CD14-positive monocyte (primary cell): ENCODE results near the gene SLC26A11. TPM values are rescaled to one million over a fixed set of nuclear protein-coding genes. Genes with fewer than 3 reads are reported as not detected.

Experiments used
- DNase-seq, 3 donors: peaks; one replicate each; pipeline ENCODE4 v3.0.0-alpha.2; 2011 to 2022
- H2AFZ ChIP-seq: 2 replicates; pipeline ENCODE4 v1.6.0; 2012; ENCODE audit warnings: mild to moderate bottlenecking, low read depth, low read length, inconsistent platforms; ENCODE audit not compliant: insufficient read depth, poor library complexity, severe bottlenecking
- H3K27ac ChIP-seq, 2 donors: 1 replicate in 1 of 2; 2 replicates in 1 of 2; pipeline ENCODE4 v1.5.1; 2012 to 2013; ENCODE audit warnings: low read length in 2 of 2, control low read depth in 1 of 2, inconsistent platforms in 1 of 2, low read depth in 1 of 2, mild to moderate bottlenecking in 1 of 2
- H3K27me3 ChIP-seq, 2 donors: one replicate each; pipeline versions ENCODE4 v1.6.0 to v1.6.1; 2011 to 2013; ENCODE audit warnings: low read length in 2 of 2; ENCODE audit not compliant: control insufficient read depth in 2 of 2, insufficient read depth in 2 of 2
- H3K36me3 ChIP-seq, 2 donors: replicated peaks in 1 of 2; 1 replicate in 1 of 2; 2 replicates in 1 of 2; pipeline versions ENCODE4 v1.5.1 to v1.6.1; 2012 to 2013; ENCODE audit warnings: low read length in 2 of 2, control low read depth in 1 of 2, inconsistent platforms in 1 of 2, mild to moderate bottlenecking in 1 of 2; ENCODE audit not compliant: insufficient read depth in 2 of 2, control insufficient read depth in 1 of 2
- H3K4me1 ChIP-seq, 2 donors: 1 replicate in 1 of 2; 2 replicates in 1 of 2; pipeline versions ENCODE4 v1.5.1 to v1.6.1; 2012 to 2013; ENCODE audit warnings: low read length in 2 of 2, control low read depth in 1 of 2, inconsistent platforms in 1 of 2, mild to moderate bottlenecking in 1 of 2, moderate library complexity in 1 of 2; ENCODE audit not compliant: insufficient read depth in 2 of 2, control insufficient read depth in 1 of 2
- H3K4me2 ChIP-seq: replicated peaks from 2 replicates; pipeline ENCODE3; 2012; ENCODE audit warnings: low read length, moderate library complexity, mild to moderate bottlenecking; ENCODE audit not compliant: poor library complexity, severe bottlenecking; ENCODE audit errors: extremely low read depth
- H3K4me3 ChIP-seq, 3 experiments: fragments of 200-600 bp in 1 of 3; sonication (generic) in 1 of 3; replicated peaks in 1 of 3; 1 replicate in 2 of 3; 2 replicates in 1 of 3; pipeline ENCODE4 v1.5.1; 2011 to 2013; ENCODE audit warnings: low read length in 3 of 3, mild to moderate bottlenecking in 3 of 3, control low read depth in 2 of 3, low read depth in 2 of 3, inconsistent platforms in 1 of 3, moderate library complexity in 1 of 3
- H3K79me2 ChIP-seq: 2 replicates; pipeline ENCODE4 v1.6.0; 2012; ENCODE audit warnings: mild to moderate bottlenecking, control low read depth, inconsistent platforms, low read length, moderate library complexity; ENCODE audit not compliant: insufficient read depth
- H3K9ac ChIP-seq: 2 replicates; pipeline ENCODE4 v1.6.0; 2017; ENCODE audit warnings: low read length, mild to moderate bottlenecking; ENCODE audit not compliant: insufficient read depth, poor library complexity, severe bottlenecking
- H3K9me3 ChIP-seq, 2 donors: replicated peaks in 1 of 2; 1 replicate in 1 of 2; 2 replicates in 1 of 2; pipeline versions ENCODE4 v1.5.1 to v1.6.1; 2012 to 2013; ENCODE audit warnings: low read length in 2 of 2, control low read depth in 1 of 2; ENCODE audit not compliant: control insufficient read depth in 1 of 2, insufficient read depth in 1 of 2
- H4K20me1 ChIP-seq: 2 replicates; pipeline ENCODE4 v1.6.0; 2012; ENCODE audit warnings: mild to moderate bottlenecking, low read length, control low read depth, moderate library complexity; ENCODE audit not compliant: insufficient read depth
- H3K27ac Mint-ChIP-seq, 7 donors: one replicate each; pipeline ENCODE4 v1.8.0; 2020; ENCODE audit warnings: mild to moderate bottlenecking in 7 of 7, mixed read lengths in 7 of 7, moderate library complexity in 6 of 7, inconsistent platforms in 2 of 7
- H3K27me3 Mint-ChIP-seq, 3 donors: one replicate each; pipeline ENCODE4 v1.8.0; 2021 to 2022; ENCODE audit warnings: low read depth in 3 of 3, mild to moderate bottlenecking in 3 of 3, mixed read lengths in 3 of 3, moderate library complexity in 3 of 3, inconsistent platforms in 1 of 3
- H3K36me3 Mint-ChIP-seq, 2 donors: one replicate each; pipeline ENCODE4 v1.8.0; 2020; ENCODE audit warnings: mixed read lengths in 2 of 2, inconsistent platforms in 1 of 2, mild to moderate bottlenecking in 1 of 2
- H3K4me1 Mint-ChIP-seq: one replicate; pipeline ENCODE4 v1.8.0; 2020; ENCODE audit warnings: mild to moderate bottlenecking, mixed read lengths
- H3K4me3 Mint-ChIP-seq, 2 donors: one replicate each; pipeline ENCODE4 v1.8.0; 2020; ENCODE audit warnings: mild to moderate bottlenecking in 2 of 2, mixed read lengths in 2 of 2, moderate library complexity in 1 of 2
- H3K9me3 Mint-ChIP-seq, 7 donors: one replicate each; pipeline ENCODE4 v1.8.0; 2020 to 2022; ENCODE audit warnings: mixed read lengths in 7 of 7, mild to moderate bottlenecking in 6 of 7, moderate library complexity in 6 of 7, inconsistent platforms in 2 of 7
- CTCF ChIP-seq: fragments of 200-600 bp; IDR thresholded peaks from one replicate; pipeline ENCODE4 v1.8.0; 2022; ENCODE audit warnings: antibody characterized with exemption, mild to moderate bottlenecking
- WGBS: methylation state at CpG from one replicate; pipeline ENCODE4 v1.1.5; 2013; ENCODE audit warnings: missing lambda C conversion rate; ENCODE audit not compliant: insufficient coverage; 5-methylcytosine and 5-hydroxymethylcytosine counted together
- intact Hi-C, 2 donors: fragments of 100-400 bp; cut with micrococcal nuclease; formaldehyde crosslinking; loops; one replicate each; pipeline versions ENCODE4 v1.15.0 to v1.15.1; 2023
- polyA plus RNA-seq, 3 donors: library from polyadenylated mRNA; depleted of rRNA in 1 of 3; unstranded in 2 of 3; stranded (reverse) in 1 of 3; fragments of 300-500 nt in 2 of 3; fragments of >200 nt in 1 of 3; fragmentation: Illumina TruSeq in 2 of 3; gene quantifications; 1 replicate in 2 of 3; 2 replicates in 1 of 3; pipeline ENCODE4 v1.2.3, GENCODE V29; 2012 to 2021

Gene SLC26A11
- polyA plus RNA-seq, 3 donors = 1.8 to 29.7 (median 2.6) TPM

DNA sequence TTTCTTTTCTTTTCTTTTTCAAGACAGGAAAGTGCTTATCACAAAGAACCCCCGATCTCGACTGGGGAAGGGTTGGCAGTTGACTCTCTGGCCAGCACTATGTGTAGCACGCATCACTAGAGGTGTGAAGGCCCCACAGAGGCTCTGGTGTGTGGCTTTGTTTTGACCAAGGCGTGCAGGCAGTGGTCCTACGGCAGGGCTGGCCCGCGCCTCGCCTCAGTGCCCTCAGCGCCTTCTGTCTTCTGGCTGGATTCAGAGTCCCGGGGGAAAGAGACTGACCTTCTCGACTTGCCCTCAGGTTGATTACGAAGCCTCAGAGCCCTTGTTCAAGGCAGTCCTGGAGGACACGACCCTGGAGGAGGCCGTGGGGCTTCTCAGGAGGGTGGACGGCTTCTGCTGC, 18.8 kb upstream of the SLC26A11 start:
- Mint-ChIP-seq H3K4me1 (peaks cover 2% of the 10 kb centered on the region), H3K36me3 (peaks cover 8 to 25% of the 10 kb centered on the region in 2 donors), H3K9me3 (peaks cover 0 to 2% (median 0%) of the 10 kb centered on the region in 7 donors), H3K27ac (peak overlapping the region in 1 of 7 donors; percentile 64), H3K27me3 (peaks cover 4 to 20% (median 6%) of the 10 kb centered on the region in 3 donors), H3K4me3 (no peak overlapping the region)
- no peaks in the 10 kb centered on the region for H3K79me2 ChIP-seq
- H3K4me3 ChIP-seq = no peak overlapping the region
- H3K4me2 ChIP-seq = no peak overlapping the region
- no peaks in the 10 kb centered on the region for H3K9me3 ChIP-seq
- TF ChIP-seq CTCF = no peak
- peaks cover 3 to 5% of the 10 kb centered on the region in 2 donors for H3K4me1 ChIP-seq
- no peaks in the 10 kb centered on the region for H3K27me3 ChIP-seq
- no peak overlapping the region for H2AFZ ChIP-seq
- no peak for DNase-seq
- WGBS = 96% methylated on average over 14 of the region's 15 CpGs
- no peak overlapping the region for H3K27ac ChIP-seq
- no peaks in the 10 kb centered on the region for H4K20me1 ChIP-seq
- H3K9ac ChIP-seq = no peak overlapping the region
- intact Hi-C loops = no loop called here
- H3K36me3 ChIP-seq = peaks cover 0 to 8% of the 10 kb centered on the region in 2 donors

DNA sequence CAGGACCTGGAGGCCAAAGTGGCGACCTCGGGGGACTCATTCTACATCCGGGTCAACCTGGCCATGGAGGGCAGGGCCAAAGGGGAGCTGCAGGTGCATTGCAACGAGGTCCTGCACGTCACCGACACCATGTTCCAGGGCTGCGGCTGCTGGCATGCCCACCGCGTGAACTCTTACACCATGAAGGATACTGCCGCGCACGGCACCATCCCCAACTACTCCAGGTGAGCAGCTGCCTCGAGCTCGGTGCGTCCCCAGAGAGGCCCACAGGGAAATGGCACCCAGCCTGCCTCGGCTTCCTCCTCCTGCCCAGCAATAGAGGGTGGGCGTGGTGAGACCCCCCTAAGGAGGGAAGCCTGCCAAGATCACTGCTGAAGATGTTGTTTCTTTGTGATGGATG, 18.0 kb upstream of the SLC26A11 start:
- no peak overlapping the region for H3K9ac ChIP-seq
- no peak for TF ChIP-seq CTCF
- H3K4me1 ChIP-seq = peaks cover 8 to 13% of the 10 kb centered on the region in 2 donors
- H3K4me3 ChIP-seq = no peak overlapping the region
- Mint-ChIP-seq H3K36me3 (peaks cover 8 to 27% of the 10 kb centered on the region in 2 donors), H3K27ac (no peak overlapping the region), H3K4me3 (no peak overlapping the region), H3K27me3 (peaks cover 4 to 20% (median 6%) of the 10 kb centered on the region in 3 donors), H3K9me3 (peaks cover 0 to 2% (median 0%) of the 10 kb centered on the region in 7 donors), H3K4me1 (peaks cover 8% of the 10 kb centered on the region)
- no peaks in the 10 kb centered on the region for H3K27me3 ChIP-seq
- intact Hi-C loops = no loop called here
- H4K20me1 ChIP-seq = no peaks in the 10 kb centered on the region
- no peak overlapping the region for H3K4me2 ChIP-seq
- H3K36me3 ChIP-seq = peaks cover 0 to 8% of the 10 kb centered on the region in 2 donors
- no peak overlapping the region for H2AFZ ChIP-seq
- 94% methylated on average over 15 of the region's 17 CpGs for WGBS
- no peaks in the 10 kb centered on the region for H3K9me3 ChIP-seq
- DNase-seq = no peak
- H3K27ac ChIP-seq = no peak overlapping the region
- H3K79me2 ChIP-seq = no peaks in the 10 kb centered on the region
